Panc1 (cell line): ENCODE results near the gene LRP1B. TPM values are rescaled to one million over a fixed set of nuclear protein-coding genes. Genes with fewer than 3 reads are reported as not detected.

Source experiments
- ATAC-seq: fragments of 200-7000 bp; cut with Tn5 transposase; 2 replicates; pipeline ENCODE4 v1.9.1; 2020; ENCODE audit warnings: mild to moderate bottlenecking, moderate library complexity
- BruUV-seq: library from RNA; stranded (reverse); fragments of 400-500 nt; replicated peaks from 2 replicates; lab custom pipeline; 2021; lab: Mats Ljungman, UMichigan
- CTCF ChIA-PET: fragments of 300-600 bp; sonication (Branson Sonifier 250); formaldehyde crosslinking; loops from one replicate; lab custom pipeline; 2022; ENCODE audit warnings: antibody characterized with exemption; lab: Charles Lee
- POLR2A ChIA-PET: fragments of 300-600 bp; sonication (Branson Sonifier 250); formaldehyde crosslinking; loops from one replicate; lab custom pipeline; 2022; ENCODE audit warnings: antibody characterized with exemption; lab: Charles Lee
- DNase-seq: peaks from one replicate; pipeline ENCODE4 v3.0.0-alpha.2; 2010; ENCODE audit warnings: low read depth, low spot score
- H3K27ac ChIP-seq: 2 replicates; pipeline ENCODE4 v1.5.1; 2011; ENCODE audit warnings: mild to moderate bottlenecking, low read length, inconsistent platforms
- H3K27me3 ChIP-seq: fragments of 200-500 bp; sonication (Bioruptor generic); 2 replicates; pipeline ENCODE4 v1.6.0; 2014; ENCODE audit warnings: low read length, inconsistent platforms; ENCODE audit not compliant: control insufficient read depth, insufficient read depth
- H3K36me3 ChIP-seq: fragments of 200-500 bp; sonication (Bioruptor generic); 2 replicates; pipeline ENCODE4 v1.5.1; 2014; ENCODE audit warnings: inconsistent platforms, mild to moderate bottlenecking, low read length, moderate library complexity; ENCODE audit not compliant: control insufficient read depth, insufficient read depth
- H3K4me1 ChIP-seq: 2 replicates; pipeline ENCODE4 v1.5.1; 2011; ENCODE audit warnings: inconsistent platforms, mild to moderate bottlenecking, low read length, moderate library complexity; ENCODE audit not compliant: control insufficient read depth, insufficient read depth
- H3K4me3 ChIP-seq, 2 experiments: 2 replicates each; pipeline ENCODE4 v1.5.1; 2011 to 2012; ENCODE audit warnings: low read depth in 2 of 2, low read length in 2 of 2, mild to moderate bottlenecking in 2 of 2, inconsistent platforms in 1 of 2, moderate library complexity in 1 of 2
- H3K9me3 ChIP-seq: fragments of 200-500 bp; sonication (Bioruptor generic); 2 replicates; pipeline ENCODE4 v1.5.1; 2014; ENCODE audit warnings: low read depth, mild to moderate bottlenecking, inconsistent platforms, low read length, moderate library complexity; ENCODE audit not compliant: control insufficient read depth, insufficient read depth
- CTCF ChIP-seq: fragments of 450-650 bp; IDR thresholded peaks from 2 replicates; pipeline ENCODE4 v1.5.1; 2017; ENCODE audit warnings: mild to moderate bottlenecking
- POLR2AphosphoS5 ChIP-seq: IDR thresholded peaks from 2 replicates; pipeline ENCODE4 v1.6.1; 2012; ENCODE audit warnings: mild to moderate bottlenecking, low read depth, low read length, moderate library complexity
- REST ChIP-seq, 2 experiments: IDR thresholded peaks; 2 replicates each; pipeline ENCODE4 v1.6.1; 2011 to 2012; ENCODE audit warnings: low read depth in 2 of 2, control low read depth in 1 of 2, low read length in 1 of 2, mild to moderate bottlenecking in 1 of 2, moderate library complexity in 1 of 2; ENCODE audit not compliant: insufficient read depth in 1 of 2
- SIN3A ChIP-seq: IDR thresholded peaks from 2 replicates; pipeline ENCODE4 v1.6.1; 2012; ENCODE audit warnings: low read depth, mild to moderate bottlenecking, low read length, moderate library complexity, borderline replicate concordance; ENCODE audit not compliant: insufficient read depth
- TCF7L2 ChIP-seq: IDR thresholded peaks from 2 replicates; pipeline ENCODE4 v1.6.1; 2011; ENCODE audit warnings: mild to moderate bottlenecking, low read depth, low read length, inconsistent platforms
- in situ Hi-C: cut with HindIII; loops from 2 replicates; pipeline ENCODE4 v1.10.0; 2016; ENCODE audit warnings: low sequenced_read_pairs, low pct_unique_long_range_greater_than_20kb
- intact Hi-C: fragments of 100-400 bp; cut with micrococcal nuclease; formaldehyde crosslinking; loops from one replicate; pipeline ENCODE4 v1.10.0; 2022; ENCODE audit not compliant: unreplicated experiment
- total RNA-seq: library from RNA; stranded (reverse); gene quantifications from one replicate; pipeline ENCODE4 v1.2.1, GENCODE V29; 2021; ENCODE audit not compliant: unreplicated experiment

The LRP1B gene
- total RNA-seq, 1 experiment from 2014 or later = 0.54 TPM

- no peak for DNase-seq
- Histone ChIP-seq H3K27me3 (no peaks in the 10 kb centered on the region), H3K36me3 (no peaks in the 10 kb centered on the region), H3K4me3 (no peak overlapping the region), H3K9me3 (no peaks in the 10 kb centered on the region), H3K4me1 (no peaks in the 10 kb centered on the region), H3K27ac (no peak overlapping the region)
- TF ChIP-seq POLR2AphosphoS5 (no peak), REST (IDR thresholded peaks at IDR 0.05; ENCODE audit: insufficient read depth in 1 of 2, low read depth in 2 of 2, low read length in 1 of 2) (no peak), CTCF (no peak), SIN3A (no peak), TCF7L2 (no peak)
- no peak for ATAC-seq
- ChIA-PET CTCF (no interaction called here), POLR2A (no interaction called here)
- intact Hi-C loops = no loop called here
- in situ Hi-C loops = no loop called here
- BruUV-seq = no TSS peak
Observed at GRCh38 chr2:141195087-141195486, 935.7 kb downstream of the LRP1B start.

GRCh38 chr2:141187075-141187439, 943.8 kb downstream of the LRP1B start:
- no peak for ATAC-seq
- no peak for DNase-seq
- ChIA-PET CTCF (no interaction called here), POLR2A (no interaction called here)
- in situ Hi-C loops (no loop called here), intact Hi-C loops (no loop called here)
- BruUV-seq = no TSS peak
- Histone ChIP-seq H3K27ac (no peak overlapping the region), H3K9me3 (no peaks in the 10 kb centered on the region), H3K27me3 (no peaks in the 10 kb centered on the region), H3K36me3 (no peaks in the 10 kb centered on the region), H3K4me1 (no peaks in the 10 kb centered on the region), H3K4me3 (no peak overlapping the region)
- no peak for TF ChIP-seq REST (IDR thresholded peaks at IDR 0.05; ENCODE audit: insufficient read depth in 1 of 2, low read depth in 2 of 2, low read length in 1 of 2)
- TF ChIP-seq SIN3A = no peak
- no peak for TF ChIP-seq CTCF
- TF ChIP-seq TCF7L2 = no peak
- no peak for TF ChIP-seq POLR2AphosphoS5
